Measurements from ENCODE around the gene VPS4A. TPM values are rescaled to one million over a fixed set of nuclear protein-coding genes. Genes with fewer than 3 reads are reported as not detected.
"Not testable (repeated sequence)": the region's sequence is repeated elsewhere in the genome, so short reads cannot be mapped to it uniquely, and the experiment has no call there.

VPS4A gene
- total RNA-seq, 2 donors from 2014 or later = 29.8 to 30.7 TPM

DNA sequence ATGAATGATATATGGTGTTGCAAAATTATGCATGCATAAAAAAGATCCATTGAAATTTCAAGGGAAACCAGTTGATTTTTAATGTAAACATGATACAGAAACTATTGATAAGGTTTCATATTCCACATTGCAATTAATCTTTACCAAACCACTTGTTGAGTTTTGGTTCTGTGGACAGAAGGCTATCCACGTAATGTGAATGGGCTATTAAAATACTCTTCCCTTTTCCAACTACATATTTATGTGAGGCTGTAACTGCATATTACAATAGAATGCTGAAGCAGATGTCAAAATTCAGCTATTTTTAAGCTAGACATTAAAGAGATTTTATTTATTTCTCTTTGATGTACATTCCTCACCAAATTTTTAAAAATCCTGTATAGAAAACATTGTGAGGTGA lies 33.7 kb upstream of the VPS4A start:
- 64 to 87% methylated on average over 1 of the region's 1 CpG for WGBS, 2 donors
- DNase-seq = no peak
- intact Hi-C loops (cut with DNase I) = no loop called here
- no peak for ATAC-seq
- H3K4me3 ChIP-seq = no peak overlapping the region
- H3K27ac ChIP-seq = no peak overlapping the region
- H3K9me3 ChIP-seq = no peaks in the 10 kb centered on the region
- H3K36me3 ChIP-seq (replicated peaks in 1 of 2; ENCODE audit: insufficient read depth in 1 of 2, low read depth in 2 of 2) = no peaks in the 10 kb centered on the region
- H3K4me1 ChIP-seq = no peaks in the 10 kb centered on the region
- TF ChIP-seq, protein P1, sequence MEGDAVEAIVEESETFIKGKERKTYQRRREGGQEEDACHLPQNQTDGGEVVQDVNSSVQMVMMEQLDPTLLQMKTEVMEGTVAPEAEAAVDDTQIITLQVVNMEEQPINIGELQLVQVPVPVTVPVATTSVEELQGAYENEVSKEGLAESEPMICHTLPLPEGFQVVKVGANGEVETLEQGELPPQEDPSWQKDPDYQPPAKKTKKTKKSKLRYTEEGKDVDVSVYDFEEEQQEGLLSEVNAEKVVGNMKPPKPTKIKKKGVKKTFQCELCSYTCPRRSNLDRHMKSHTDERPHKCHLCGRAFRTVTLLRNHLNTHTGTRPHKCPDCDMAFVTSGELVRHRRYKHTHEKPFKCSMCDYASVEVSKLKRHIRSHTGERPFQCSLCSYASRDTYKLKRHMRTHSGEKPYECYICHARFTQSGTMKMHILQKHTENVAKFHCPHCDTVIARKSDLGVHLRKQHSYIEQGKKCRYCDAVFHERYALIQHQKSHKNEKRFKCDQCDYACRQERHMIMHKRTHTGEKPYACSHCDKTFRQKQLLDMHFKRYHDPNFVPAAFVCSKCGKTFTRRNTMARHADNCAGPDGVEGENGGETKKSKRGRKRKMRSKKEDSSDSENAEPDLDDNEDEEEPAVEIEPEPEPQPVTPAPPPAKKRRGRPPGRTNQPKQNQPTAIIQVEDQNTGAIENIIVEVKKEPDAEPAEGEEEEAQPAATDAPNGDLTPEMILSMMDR (IDR thresholded peaks at IDR 0.05) = no peak
- no peak for TF ChIP-seq POLR2A (IDR thresholded peaks at IDR 0.05)
- no peaks in the 10 kb centered on the region for H3K27me3 ChIP-seq

DNA sequence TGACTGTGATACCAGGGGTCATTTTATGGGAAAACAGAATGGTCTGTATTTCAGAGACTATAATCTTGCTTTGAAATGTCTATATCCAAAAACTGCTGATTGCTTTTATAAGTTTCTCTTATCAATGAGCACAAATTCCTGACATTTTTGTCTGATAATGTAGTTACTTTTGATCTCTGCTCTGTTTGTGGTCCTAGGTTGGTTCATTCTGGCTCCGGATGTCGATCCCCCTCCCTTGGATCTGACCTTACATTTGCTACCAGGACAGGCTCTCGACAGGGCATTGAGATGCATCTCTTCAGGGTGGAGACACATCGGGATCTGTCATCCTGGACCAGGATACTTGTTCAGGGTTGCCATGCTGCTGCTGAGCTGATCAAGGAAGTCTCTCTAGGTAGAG lies 27.3 kb upstream of the VPS4A start:
- Histone ChIP-seq H3K4me3 (no peak overlapping the region), H3K27me3 (no peaks in the 10 kb centered on the region), H3K36me3 (replicated peaks in 1 of 2; ENCODE audit: insufficient read depth in 1 of 2, low read depth in 2 of 2) (no peaks in the 10 kb centered on the region), H3K9me3 (no peaks in the 10 kb centered on the region), H3K4me1 (peaks cover 3% of the 10 kb centered on the region), H3K27ac (no peak overlapping the region)
- no peak for TF ChIP-seq POLR2A (IDR thresholded peaks at IDR 0.05)
- TF ChIP-seq, protein P1 (IDR thresholded peaks at IDR 0.05) = no peak
- DNase-seq = no peak
- WGBS, 2 donors = 51 to 60% methylated on average over 4 of the region's 4 CpGs
- intact Hi-C loops (cut with DNase I) = no loop called here
- ATAC-seq = no peak

DNA sequence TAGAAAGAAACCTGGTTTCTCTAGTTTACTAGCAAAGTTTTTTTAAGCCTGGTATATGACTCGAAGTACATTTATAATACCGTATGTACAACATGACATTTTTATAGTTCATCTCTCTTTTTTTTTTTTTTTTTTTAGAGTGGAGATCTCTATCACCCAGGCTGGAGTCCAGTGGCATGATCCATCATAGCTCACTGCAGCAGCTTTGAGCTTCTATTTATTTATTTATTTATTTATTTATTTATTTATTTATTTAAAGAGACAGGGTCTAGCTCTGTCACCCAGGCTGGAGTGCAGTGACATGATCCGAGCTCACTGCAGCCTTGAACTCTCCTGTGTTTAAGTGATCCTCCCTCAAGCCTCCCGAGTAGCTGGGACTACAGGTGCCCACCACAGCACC lies 25.9 kb upstream of the VPS4A start:
- ATAC-seq (no peak), DNase-seq (no peak)
- no peaks in the 10 kb centered on the region for H3K27me3 ChIP-seq
- peaks cover 3% of the 10 kb centered on the region for H3K4me1 ChIP-seq
- TF ChIP-seq, protein P1 (IDR thresholded peaks at IDR 0.05) = no peak
- TF ChIP-seq POLR2A (IDR thresholded peaks at IDR 0.05) = no peak
- intact Hi-C loops (cut with DNase I) = no loop called here
- no peak overlapping the region for H3K27ac ChIP-seq
- H3K9me3 ChIP-seq = no peaks in the 10 kb centered on the region
- WGBS, 2 donors = 78 to 81% methylated on average over 4 of the region's 4 CpGs
- H3K4me3 ChIP-seq = no peak overlapping the region
- no peaks in the 10 kb centered on the region for H3K36me3 ChIP-seq (replicated peaks in 1 of 2; ENCODE audit: insufficient read depth in 1 of 2, low read depth in 2 of 2)

- intact Hi-C loops (cut with DNase I) = loop anchor here (2.0 kb wide), 1 partner anchor 136 kb away; no protein-coding TSS in a partner anchor
- ATAC-seq = peak; percentile 50
- no peaks in the 10 kb centered on the region for H3K36me3 ChIP-seq (replicated peaks in 1 of 2; ENCODE audit: insufficient read depth in 1 of 2, low read depth in 2 of 2)
- no peak overlapping the region for H3K4me3 ChIP-seq
- WGBS, 2 donors = 44 to 49% methylated on average over 13 of the region's 13 CpGs
- H3K9me3 ChIP-seq = no peaks in the 10 kb centered on the region
- H3K4me1 ChIP-seq = peaks cover 3% of the 10 kb centered on the region
- DNase-seq = peak; percentile 34 to 63 (median 45)
- TF ChIP-seq POLR2A (IDR thresholded peaks at IDR 0.05) = no peak
- TF ChIP-seq, protein P1 (IDR thresholded peaks at IDR 0.05) = peak; percentile 22 to 71 (median 65)
- no peaks in the 10 kb centered on the region for H3K27me3 ChIP-seq
- no peak overlapping the region for H3K27ac ChIP-seq
Observed at GRCh38 chr16:69286941-69287713, 24.0 kb upstream of the VPS4A start.

- H3K9me3 ChIP-seq; H3K27ac ChIP-seq; H3K36me3 ChIP-seq (replicated peaks in 1 of 2; ENCODE audit: insufficient read depth in 1 of 2, low read depth in 2 of 2); DNase-seq; H3K4me1 ChIP-seq; H3K4me3 ChIP-seq; H3K27me3 ChIP-seq; intact Hi-C loops (cut with DNase I); ATAC-seq: not testable (repeated sequence)
- 88% methylated on average over 9 of the region's 9 CpGs for WGBS, 2 donors
Observed at GRCh38 chr16:69291657-69292056, 19.5 kb upstream of the VPS4A start.

Measured in body of pancreas (tissue), 4 donors.